ENCODE data around the gene SLC35B1. TPM values are rescaled to one million over a fixed set of nuclear protein-coding genes. Genes with fewer than 3 reads are reported as not detected.

Gene SLC35B1
- total and polyA plus RNA-seq, 11 donors: 50.3 to 137 (median 66.2) TPM

DNA sequence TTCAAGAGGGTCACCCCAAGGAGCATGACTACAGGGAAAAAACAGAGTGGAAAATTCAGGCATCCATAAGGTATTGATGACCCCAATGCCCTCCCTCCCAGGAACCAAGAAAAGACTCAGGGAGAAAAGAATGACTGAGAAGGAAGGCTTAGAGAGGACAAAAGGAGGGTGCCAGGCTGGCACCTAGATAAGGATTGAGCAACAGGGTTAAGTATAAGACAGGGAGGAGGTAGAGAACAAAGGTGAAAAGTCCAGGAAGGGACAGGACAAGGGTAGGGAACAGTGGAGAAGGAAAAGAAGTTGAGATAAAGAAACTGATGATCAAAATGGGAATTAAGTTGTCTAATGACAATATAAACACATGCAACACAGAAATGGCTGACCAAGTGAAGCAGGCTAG lies 2.5 kb downstream of the SLC35B1 start:
- intact Hi-C loops (cut with DNase I): loop anchor here in 9 of 10 donors (2.0 to 10.0 kb wide), 9 partner anchors 72 to 292 kb away; partner anchors contain the start of genes DLX3 (in 4 of the 9), KAT7 (in 1 of the 9), PHB1 (in 1 of the 9) and TAC4 (in 1 of the 9)
- no peak overlapping the region for H3K27ac ChIP-seq
- H3K4me3 ChIP-seq: no peak overlapping the region
- H3K9me3 ChIP-seq: no peaks in the 10 kb centered on the region
- no peak for TF ChIP-seq POLR2A (IDR thresholded peaks at IDR 0.05)
- TF ChIP-seq, protein P1, sequence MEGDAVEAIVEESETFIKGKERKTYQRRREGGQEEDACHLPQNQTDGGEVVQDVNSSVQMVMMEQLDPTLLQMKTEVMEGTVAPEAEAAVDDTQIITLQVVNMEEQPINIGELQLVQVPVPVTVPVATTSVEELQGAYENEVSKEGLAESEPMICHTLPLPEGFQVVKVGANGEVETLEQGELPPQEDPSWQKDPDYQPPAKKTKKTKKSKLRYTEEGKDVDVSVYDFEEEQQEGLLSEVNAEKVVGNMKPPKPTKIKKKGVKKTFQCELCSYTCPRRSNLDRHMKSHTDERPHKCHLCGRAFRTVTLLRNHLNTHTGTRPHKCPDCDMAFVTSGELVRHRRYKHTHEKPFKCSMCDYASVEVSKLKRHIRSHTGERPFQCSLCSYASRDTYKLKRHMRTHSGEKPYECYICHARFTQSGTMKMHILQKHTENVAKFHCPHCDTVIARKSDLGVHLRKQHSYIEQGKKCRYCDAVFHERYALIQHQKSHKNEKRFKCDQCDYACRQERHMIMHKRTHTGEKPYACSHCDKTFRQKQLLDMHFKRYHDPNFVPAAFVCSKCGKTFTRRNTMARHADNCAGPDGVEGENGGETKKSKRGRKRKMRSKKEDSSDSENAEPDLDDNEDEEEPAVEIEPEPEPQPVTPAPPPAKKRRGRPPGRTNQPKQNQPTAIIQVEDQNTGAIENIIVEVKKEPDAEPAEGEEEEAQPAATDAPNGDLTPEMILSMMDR (IDR thresholded peaks at IDR 0.05): no peak
- H3K36me3 ChIP-seq: peaks cover 0 to 70% (median 59%) of the 10 kb centered on the region in 9 donors
- peaks cover 0 to 32% (median 19%) of the 10 kb centered on the region in 12 donors for H3K4me1 ChIP-seq
- DNase-seq: no peak
- H3K27me3 ChIP-seq: no peaks in the 10 kb centered on the region
- ATAC-seq: no peak

DNA sequence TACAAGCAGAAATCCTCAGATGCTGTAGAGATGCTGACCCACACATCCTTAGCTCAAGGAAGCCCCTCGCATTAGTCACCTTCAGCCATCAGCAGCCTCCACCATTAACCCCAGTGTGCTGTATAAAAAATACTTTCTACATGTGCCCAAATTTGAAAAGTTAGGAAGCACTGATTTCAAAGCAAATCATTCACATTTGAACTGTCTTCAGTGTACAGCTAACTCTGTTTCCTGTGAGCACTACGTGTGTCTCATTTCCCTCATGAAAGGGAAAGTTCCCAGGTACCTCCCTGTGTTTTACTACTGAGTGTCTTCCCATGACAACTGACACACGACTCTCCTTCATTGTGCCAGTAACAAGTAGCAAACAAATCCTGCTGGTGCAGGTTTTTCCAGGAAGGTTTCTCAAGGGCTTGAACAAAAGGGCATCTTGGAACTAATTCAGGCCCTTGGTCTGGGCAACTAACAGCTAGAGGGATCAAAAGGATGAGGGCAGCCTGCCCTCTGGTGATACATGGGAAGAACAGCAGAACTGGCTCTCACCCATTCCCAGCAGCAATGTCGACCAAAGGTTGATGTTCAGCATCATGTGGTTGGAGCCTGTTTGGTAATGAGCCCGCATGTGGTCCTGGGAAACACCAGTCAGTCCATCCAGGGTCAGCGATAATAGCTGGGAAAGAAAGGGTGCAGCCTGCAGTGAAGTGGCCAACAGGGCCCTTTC lies 4.0 kb downstream of the SLC35B1 start:
- H3K9me3 ChIP-seq: no peaks in the 10 kb centered on the region
- intact Hi-C loops (cut with DNase I): loop anchor here in 6 of 10 donors (2.0 to 10.0 kb wide), 5 partner anchors 133 to 291 kb away; partner anchors contain the start of genes DLX3 (in 3 of the 6) and PHB1 (in 1 of the 6)
- H3K4me3 ChIP-seq: no peak overlapping the region
- TF ChIP-seq, protein P1 (IDR thresholded peaks at IDR 0.05): peak; percentile 20 to 63 (median 52)
- no peak for TF ChIP-seq POLR2A (IDR thresholded peaks at IDR 0.05)
- 52 to 59% (median 56%) methylated on average over 6 of the region's 6 CpGs for WGBS, 4 donors
- ATAC-seq (peak in 3 of 4 donors; percentile 18 to 19 (median 18)), DNase-seq (peak in 2 of 5 donors; percentile 43 to 66)
- H3K27me3 ChIP-seq: no peaks in the 10 kb centered on the region
- H3K36me3 ChIP-seq: peaks cover 0 to 72% (median 61%) of the 10 kb centered on the region in 9 donors
- peaks cover 0 to 39% (median 18%) of the 10 kb centered on the region in 12 donors for H3K4me1 ChIP-seq
- peak overlapping the region in 3 of 12 donors; percentile 39 to 51 (median 43) for H3K27ac ChIP-seq

DNA sequence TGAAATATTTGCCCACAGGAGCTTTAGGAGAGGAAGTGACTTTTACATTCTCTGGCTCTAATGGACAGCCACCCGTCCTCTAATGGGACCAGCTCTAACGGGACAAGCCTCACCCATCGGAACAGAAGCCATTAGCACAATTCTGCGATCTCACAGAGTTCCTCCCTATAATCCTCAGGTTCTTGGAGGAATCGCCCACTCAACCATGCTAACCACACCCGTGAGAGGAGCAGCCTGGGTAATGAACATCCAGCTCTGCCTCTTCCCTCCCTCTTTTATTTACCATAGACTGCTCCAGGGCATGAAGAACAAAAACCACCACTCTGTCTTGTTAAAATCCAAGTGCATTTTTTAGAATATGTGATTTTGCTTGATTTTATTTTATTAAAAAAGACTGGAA lies 6.8 kb downstream of the SLC35B1 start:
- H3K4me1 ChIP-seq: peaks cover 0 to 24% (median 5%) of the 10 kb centered on the region in 12 donors
- intact Hi-C loops (cut with DNase I): loop anchor here in 5 of 10 donors (10.0 kb wide), 3 partner anchors 266 to 294 kb away; partner anchors contain the start of genes DLX3 (in 3 of the 5) and PHB1 (in 1 of the 5)
- no peak for TF ChIP-seq POLR2A (IDR thresholded peaks at IDR 0.05)
- TF ChIP-seq, protein P1 (IDR thresholded peaks at IDR 0.05): no peak
- H3K27me3 ChIP-seq: no peaks in the 10 kb centered on the region
- H3K9me3 ChIP-seq: no peaks in the 10 kb centered on the region
- DNase-seq: no peak
- ATAC-seq: no peak
- no peak overlapping the region for H3K27ac ChIP-seq
- H3K36me3 ChIP-seq: peaks cover 0 to 71% (median 60%) of the 10 kb centered on the region in 9 donors
- no peak overlapping the region for H3K4me3 ChIP-seq
- WGBS, 4 donors: 75 to 90% (median 88%) methylated on average over 6 of the region's 6 CpGs

- 54 to 59% (median 55%) methylated on average over 7 to 8 of the region's 8 CpGs for WGBS, 4 donors
- Histone ChIP-seq H3K4me1 (peaks cover 0 to 27% (median 8%) of the 10 kb centered on the region in 12 donors), H3K27me3 (no peaks in the 10 kb centered on the region), H3K9me3 (no peaks in the 10 kb centered on the region), H3K36me3 (peaks cover 0 to 62% (median 52%) of the 10 kb centered on the region in 9 donors), H3K27ac (peak overlapping the region in 1 of 12 donors; percentile 22), H3K4me3 (no peak overlapping the region)
- intact Hi-C loops (cut with DNase I): loop anchor here in 6 of 10 donors (5.0 to 10.0 kb wide), 4 partner anchors 265 to 297 kb away; partner anchors contain the start of genes DLX3 (in 4 of the 6) and PHB1 (in 1 of the 6)
- TF ChIP-seq, protein P1 (IDR thresholded peaks at IDR 0.05): no peak
- TF ChIP-seq POLR2A (IDR thresholded peaks at IDR 0.05): no peak
- DNase-seq (peak in 4 of 5 donors; percentile 55 to 80 (median 61)), ATAC-seq (peak; percentile 63 to 82 (median 66))
Measured at GRCh38 chr17:49699966-49700575, 7.7 kb downstream of the SLC35B1 start.
